NCI-H1105 treated with DMSO at 0.1 percent for 48 hours (cell line): Measurements from ENCODE around the gene DLK1.

Source experiments
- DNase-seq: peaks from one replicate; lab custom pipeline; 2025; lab: John Stamatoyannopoulos, UW

DLK1 gene

GRCh38 chr14:100762089-100762515, 35.4 kb downstream of the DLK1 start:
- no peak for DNase-seq

- DNase-seq = no peak
Measured at GRCh38 chr14:100762901-100763300, 36.2 kb downstream of the DLK1 start.

DNA sequence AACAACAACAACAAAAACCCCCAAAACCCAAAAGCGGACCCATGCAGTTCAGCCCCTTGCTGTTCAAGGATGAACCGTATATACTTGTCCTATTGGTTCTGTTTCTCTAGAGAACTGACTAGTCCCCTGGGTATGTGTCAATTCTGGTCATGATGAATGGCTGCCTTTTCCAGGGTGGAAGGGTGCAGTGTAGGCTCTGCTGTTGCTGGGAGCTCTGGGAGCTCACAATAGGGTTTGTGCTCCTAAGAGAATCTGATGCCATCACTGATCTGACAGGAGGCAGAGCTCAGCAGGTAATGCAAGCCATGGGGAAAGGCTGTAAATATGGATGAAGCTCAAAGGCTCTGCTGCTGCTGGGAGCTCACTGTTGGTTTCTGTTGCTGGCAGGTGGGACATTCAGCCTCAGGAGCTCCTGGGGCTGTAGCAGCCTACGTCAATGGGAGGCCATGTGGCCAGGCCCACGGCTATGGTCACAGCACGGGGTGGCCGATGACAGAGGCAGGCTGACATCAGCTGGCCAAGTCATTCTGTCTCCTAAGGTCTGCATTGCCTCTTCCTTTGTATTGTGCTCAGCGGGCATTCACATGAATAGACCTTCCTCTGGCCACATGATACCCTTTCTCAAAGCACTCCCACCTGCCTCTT, 37.9 kb downstream of the DLK1 start:
- no peak for DNase-seq

DNA sequence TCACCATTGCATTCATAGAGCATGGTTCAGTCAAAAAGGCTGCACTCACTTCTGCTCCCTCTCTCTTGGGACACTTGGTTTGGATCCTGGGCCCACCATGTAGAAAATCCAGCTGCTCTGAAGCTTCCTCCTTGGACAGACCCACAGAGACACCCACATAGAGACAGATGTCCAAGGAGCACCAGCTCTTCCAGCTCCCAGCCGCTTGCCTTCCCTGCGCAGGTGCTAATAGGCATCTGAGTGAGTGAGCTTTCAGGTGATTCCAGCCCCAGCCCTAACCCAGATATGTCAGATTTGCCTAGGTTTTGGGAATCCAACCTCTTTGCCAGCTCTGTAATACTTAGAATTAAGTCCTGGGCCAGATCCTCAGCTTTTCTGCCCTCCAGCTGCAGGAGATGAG, 38.6 kb downstream of the DLK1 start:
- no peak for DNase-seq

- DNase-seq = no peak
Measured at GRCh38 chr14:100765991-100766390, 39.3 kb downstream of the DLK1 start.

DNA sequence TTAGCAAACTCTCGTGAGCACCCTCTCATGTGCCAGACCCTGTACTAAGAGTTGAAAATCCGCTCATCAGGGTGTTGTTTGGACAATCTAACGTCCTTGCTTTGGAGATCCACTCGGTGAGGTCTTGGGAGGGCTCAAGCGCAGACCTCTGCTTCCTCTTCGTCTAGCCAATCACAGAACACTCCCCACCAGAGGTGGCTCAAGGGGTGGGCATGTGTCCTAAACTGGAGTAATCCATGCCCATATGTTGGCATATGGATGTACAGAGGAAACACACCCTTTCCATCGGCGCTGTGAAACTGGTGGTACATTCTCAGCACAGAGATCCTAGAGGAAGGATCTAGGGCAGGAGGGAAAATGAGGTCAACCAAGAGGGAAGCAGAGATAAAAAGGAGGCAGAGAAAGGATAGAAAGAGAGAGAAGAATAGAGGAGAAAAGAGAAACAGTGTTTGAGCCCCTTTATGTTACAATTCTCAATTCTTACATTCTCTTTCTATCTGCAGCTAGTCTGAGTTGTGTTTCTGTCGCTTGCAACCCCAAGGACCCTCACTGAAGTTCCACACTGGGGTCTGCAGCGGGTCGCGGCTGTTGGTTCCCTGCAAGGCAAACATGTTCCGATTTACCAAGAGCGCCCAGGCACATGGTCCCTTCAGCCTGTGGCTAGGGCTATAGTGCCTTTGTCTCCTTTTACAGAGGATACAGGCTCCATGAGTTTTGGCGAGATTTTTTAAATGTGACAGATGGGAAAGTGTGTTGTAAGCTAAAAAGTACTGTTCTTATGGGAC, 40.5 kb downstream of the DLK1 start:
- DNase-seq = no peak

- no peak for DNase-seq
Measured at GRCh38 chr14:100767788-100768536, 41.3 kb downstream of the DLK1 start.

DNA sequence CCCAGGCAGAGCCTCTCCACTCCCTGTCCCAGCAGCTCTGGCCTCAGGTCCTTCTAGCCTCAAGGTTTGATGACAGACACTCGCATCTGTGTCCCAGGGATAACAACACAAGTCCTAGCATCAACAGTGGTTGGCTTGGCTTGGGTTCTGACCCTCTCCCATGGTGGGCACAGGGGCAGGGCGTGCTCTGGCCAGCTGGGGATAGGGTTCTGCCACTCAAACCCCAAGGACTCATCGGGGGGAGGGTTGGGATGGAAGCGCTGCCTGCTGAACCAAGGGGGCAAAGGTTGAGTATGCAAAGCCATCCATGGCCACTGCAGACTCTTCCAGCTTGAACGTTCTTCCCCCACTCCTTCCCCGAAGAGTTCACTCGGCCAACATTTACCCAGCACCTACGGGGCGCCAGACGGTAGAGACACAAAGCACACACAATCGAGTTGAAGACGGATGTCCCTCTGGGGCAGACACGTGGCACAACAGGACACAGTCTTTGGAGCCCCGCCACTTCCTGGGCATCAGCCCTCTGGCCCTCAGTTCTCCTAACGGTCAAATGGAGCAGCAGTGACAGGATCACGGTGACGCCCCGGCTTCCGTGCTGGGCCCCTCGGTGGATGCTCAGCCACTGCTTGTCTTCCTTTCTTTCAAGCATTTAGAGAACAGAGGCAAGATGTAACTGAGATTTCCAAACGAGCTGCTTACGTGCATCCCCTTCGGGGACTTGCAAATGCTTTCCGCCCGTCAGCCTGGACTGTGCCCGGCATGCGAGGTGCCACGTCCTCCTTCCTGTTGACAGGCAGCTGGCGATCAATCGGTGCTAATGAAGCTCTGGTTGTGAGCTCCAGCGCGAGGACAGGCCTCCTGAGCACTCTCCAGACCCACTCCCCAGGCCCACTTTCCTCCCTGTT, 42.6 kb downstream of the DLK1 start:
- no peak for DNase-seq

DNA sequence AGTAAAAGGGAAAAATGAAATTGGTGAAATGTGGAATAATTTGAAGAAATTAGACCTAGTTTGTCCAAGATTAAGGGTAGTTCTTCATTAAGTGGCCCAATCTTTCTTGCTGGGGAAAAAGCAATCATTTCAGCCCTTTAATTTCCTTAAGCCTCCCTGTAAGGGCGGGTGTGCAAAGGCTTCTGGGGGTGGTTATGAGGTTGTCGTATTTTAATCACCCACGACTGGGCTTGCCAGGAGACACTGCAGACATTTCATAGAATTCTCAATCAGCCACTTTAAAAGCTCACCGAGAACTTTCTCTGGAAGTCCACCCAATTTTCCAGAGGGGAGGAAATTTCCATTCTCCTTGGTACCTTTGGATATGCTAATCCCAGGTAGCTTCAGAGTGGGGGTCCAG, 43.4 kb downstream of the DLK1 start:
- no peak for DNase-seq

DNA sequence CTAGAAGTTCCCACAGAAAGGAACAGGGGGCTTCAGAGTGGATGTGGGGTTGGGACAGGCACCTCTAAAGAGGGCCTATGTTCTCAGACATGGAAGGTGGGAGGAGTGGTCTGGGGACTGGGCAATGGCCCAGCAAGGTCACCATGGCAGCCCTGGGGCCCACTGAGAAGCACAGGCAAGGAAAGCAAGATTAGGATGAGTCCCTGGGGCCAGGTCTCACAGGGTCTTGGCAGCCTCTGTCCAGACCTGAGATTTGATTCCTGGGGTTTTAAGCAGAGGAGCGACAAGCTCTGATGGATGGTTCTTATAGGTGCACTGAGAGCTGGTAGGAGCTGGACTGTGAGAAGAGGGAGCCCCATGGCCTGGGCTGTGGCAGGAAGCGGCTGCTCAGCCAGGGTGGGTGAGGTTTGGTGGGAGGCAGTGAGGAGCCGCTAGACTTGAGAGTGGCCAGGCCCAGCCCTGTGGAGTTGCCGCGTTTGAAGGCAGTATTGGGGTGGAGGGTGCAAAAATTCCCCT, 44.0 kb downstream of the DLK1 start:
- no peak for DNase-seq

DNA sequence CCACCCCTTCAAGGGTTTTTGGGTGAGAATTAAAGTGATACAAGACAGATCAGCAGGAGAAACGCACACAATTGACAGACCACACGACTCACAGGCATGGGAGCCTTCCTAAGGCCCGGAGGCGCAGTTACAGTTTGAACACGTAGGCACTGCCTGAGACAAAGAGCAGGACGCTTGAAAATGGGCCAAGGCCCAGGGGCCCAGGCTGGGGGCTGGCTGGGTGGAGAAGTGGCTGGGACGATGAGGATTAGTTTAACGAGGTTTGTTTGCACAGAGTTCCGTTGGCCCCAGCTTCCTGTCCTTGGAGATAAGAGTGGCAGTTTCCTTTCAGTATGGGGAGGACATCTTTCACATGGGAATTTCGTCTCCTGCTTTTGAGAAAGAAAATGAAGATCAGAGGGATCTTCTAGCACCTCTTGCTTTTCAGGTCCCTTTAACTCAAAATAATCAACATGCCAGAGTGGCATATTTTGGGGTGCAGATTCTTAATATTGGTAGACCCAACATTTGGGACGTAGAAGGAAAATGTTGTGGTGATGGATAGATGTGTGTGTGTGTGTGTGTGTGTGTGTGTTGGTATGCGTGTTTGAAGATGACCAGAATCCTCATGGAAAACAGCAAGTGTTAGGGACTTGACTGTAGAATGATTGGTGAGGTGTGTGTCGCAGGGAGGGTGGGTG, 44.6 kb downstream of the DLK1 start:
- no peak for DNase-seq

DNA sequence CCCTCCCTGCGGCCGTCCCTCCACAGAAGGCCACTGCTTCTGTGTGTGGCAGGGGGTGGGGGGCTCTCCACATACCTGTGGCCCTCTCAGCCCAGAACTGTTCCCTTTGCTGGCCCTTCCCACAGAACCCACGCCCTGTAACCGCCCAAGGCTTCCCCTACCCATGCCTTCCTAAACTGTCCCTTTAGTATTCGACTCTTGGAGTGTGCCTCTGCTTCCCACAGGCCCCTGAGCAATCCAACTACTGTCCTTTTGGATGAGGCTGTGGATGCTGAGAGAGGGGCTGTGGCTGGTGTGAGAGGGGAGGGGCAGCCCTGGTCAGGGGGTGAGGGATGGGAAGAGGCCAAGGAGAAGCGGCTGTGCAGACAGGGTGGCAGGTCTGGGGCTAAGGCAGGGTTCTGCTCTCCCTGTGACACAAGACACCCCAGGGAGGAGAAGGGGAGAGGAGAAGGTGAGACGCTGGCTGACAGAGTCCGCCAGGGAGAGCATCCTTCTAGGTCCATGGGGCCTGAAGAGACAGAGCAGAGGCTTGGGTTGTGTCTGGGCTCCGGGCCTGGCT, 46.0 kb downstream of the DLK1 start:
- no peak for DNase-seq

GRCh38 chr14:100773331-100774163, 46.9 kb downstream of the DLK1 start:
- no peak for DNase-seq

GRCh38 chr14:100774164-100774537, 47.5 kb downstream of the DLK1 start:
- no peak for DNase-seq

DNA sequence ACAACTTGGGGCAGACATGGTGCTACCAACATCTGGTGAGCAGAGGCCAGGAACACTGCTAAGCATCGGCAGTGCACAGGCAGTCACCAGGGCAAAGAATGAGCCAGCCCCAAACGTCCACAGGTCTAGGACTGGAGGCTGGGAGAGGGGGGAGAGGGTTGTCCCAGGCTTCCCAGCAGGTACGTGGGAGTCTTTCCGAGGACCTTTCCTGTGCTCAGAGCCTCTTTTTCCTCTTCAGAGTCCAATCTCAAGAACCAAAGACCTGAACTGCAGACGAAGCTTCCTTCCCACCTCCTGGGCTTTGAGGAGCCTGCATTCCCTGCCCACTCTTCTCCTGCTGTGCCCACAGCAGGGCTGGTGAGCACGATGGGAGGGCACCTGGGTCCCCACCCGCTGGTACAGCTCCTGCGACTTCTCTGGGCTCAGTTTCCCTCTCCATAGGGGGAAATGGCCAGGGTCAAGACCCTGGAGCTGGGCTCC, 48.7 kb downstream of the DLK1 start:
- DNase-seq = no peak

DNA sequence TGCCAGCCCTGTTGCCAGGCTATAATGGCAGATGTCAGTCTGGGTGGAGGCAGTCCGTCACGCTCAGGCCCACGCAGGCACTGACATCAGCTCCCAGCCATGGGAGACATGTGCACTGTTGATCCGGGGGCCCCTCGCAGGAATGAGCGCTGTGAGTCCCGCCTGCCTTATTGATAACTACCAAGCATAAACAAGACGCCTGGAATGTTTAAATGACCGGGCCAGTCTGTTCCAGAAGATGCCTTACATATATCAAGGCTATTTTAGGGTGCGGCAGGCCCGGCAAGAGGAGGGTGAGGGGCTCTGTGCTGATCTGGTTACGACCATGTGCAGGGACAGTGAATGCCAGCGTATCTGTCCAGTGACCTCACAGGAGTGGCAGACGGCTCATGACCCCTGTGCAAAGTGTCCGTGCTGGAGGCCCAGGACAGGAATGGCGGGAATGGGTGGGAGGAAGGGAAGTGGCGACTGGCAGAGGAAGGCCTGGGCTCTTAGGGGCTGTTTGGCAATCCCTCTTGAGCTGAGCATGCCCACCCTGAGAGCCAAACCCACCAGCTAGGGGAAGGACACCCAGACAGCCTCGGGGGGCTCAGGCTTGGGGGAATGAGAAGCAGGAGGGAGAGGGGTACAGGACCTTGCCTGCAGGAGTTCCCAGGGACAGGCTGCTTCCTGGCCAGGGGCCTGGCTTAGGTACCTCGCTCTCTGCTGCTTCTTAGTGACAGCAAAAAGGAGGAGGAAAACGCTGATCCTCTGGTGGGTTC, 49.3 kb downstream of the DLK1 start:
- DNase-seq = no peak

DNA sequence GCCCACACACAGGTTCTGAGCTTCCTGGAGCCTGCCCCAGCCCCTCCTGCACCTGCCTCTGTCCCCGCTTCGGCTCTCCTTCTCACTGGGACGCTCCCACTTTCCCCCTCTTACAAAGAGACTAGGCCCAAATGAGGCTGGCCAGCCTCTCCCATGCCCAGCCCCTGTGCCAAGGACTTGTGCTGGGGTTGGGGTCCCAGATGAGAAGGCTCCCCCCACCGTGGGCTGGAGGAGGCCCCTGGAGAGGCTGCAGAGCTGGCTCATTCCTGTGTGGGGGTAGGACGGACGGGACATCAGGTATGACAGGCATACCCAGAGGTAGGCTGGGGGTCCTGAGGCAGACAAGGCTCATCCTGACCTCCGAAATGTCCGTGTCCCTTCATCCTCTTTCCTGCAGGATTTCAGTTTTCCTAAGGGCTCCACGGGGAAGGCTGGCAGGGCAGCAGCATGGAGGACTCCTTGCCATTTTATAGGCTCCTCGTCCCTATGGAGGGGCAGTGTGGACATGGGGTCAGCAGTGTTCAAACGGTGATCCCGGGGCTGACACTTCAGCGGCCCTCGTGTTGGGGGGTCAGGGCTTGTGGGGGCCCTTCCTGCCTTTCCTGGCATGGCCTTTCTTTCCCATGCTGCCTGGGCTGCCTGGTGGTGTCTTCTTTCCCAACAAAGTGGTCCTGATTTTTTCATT, 50.1 kb downstream of the DLK1 start:
- no peak for DNase-seq

DNA sequence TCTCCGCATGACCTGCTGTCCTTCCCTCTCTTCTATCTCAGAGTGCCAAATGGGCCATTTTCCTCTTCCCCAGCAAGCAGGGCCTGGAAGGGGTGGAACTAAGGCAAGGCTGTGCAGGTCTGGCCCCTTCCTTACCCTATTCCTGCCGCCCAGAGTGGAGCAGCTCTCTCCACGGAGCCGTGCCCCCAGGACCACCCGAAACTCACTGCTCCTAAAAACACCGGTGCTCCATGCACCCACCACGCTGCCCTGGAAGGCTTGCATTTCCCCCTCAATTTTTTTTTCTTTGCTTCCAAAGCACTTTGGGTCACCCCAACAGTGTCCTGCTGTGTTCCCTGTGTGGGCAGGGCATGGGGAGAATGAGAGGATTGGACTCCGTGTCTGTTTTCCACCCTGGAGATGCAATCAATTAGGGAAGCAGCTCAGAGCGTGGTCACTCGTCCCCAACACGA, 50.7 kb downstream of the DLK1 start:
- no peak for DNase-seq
